Limb (tissue), 2 donors: Measurements from ENCODE around the gene LTBP1.
"Not testable (repeated sequence)": the region's sequence is repeated elsewhere in the genome, so short reads cannot be mapped to it uniquely, and the experiment has no call there.

Source experiments
- DNase-seq, 2 donors: peaks; one replicate each; pipeline ENCODE4 v3.0.0-alpha.2; 2016; ENCODE audit errors: extremely low spot score in 2 of 2

LTBP1 gene

GRCh38 chr2:33219850-33220275, 273.1 kb downstream of the LTBP1 start:
- DNase-seq: no peak

DNA sequence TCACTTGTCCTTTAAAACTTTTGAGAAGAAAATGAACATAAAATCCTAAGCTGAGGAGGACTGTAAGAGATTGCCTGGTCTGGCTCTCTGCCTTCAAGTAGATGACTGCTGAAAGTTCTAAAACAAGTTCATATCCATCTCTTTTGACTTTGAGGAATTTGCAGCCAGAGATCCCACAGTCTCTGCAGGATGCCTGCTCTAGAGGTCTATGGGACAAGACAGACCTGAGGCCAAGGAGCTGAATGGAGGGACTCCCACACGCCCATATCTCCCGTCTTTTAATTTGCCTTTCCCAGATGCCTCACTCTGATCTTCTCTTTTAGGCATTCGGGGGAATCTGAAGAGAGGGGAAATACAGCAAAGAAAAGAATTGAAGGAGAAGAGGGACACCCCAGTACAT, 273.8 kb downstream of the LTBP1 start:
- DNase-seq: no peak

DNA sequence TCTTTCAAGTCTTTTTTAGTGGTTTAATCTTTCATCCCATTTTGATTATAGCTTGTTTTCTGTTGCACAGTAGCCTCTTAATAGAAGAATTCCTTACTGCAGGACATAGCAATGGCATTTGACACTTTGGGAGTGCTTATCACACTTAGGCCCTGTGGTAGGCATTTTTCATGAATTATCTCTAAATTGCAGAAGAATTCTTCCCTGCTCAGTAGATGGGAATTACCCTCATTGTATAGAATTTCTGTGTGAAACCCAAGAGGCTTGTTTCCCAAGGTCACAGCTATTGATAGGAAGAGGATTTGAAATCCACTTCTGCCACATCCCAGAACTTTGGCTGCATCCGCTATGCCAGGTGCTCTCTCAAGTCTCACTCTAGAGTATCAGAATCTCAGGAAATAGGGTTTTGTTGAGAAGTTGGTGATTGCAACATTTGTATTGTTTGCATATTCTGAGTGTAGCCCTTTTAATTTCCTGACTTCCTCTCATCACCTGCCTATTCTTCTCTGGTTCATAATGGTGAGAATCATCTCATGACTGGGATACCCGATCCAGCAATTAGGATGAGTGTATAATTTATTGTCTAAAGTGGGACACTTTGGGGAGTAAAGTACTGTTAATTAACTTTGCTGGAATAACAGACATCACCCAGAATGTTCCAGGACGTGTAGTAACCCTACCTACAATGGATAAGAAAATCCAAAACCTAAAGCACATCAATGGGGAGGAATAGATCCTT, 274.5 kb downstream of the LTBP1 start:
- DNase-seq: no peak

DNA sequence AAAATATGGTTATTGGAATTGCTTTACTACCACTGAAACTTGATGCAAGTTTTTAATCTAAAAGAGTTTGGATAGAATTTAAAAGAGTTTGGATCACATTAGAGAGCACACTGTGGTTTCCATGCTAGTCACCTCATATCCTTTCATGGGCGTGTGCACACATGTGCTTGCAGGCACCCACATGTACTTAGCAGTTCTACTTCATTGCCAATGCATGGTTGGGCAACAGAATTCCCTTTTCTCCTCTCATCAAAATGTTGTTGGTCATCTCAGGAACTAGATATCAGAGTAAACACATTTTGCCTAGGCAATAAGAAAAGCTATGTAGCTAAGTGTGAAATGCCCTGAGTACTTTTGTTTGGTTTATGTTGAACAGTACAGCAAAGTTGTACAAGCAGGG, 275.6 kb downstream of the LTBP1 start:
- no peak for DNase-seq

DNA sequence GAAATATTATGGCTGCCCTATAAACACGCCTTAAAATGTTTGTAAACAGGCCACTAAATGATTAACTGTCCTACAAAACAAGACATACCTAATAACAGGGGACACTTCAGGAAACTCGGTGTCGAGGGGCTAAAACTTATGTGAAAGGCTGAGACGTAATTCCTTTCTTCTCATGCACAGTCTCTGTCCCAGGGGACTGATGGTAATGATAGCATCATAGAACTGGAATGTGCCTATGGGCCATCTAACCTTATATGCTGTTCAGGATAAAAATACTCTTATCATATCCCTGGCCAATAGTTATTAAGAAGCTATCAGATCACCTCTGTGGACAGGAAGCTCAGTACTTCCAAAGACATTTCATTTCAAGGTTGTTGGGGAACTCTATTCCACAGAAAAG, 277.1 kb downstream of the LTBP1 start:
- no peak for DNase-seq

GRCh38 chr2:33225350-33225749, 278.6 kb downstream of the LTBP1 start:
- DNase-seq: no peak

- no peak for DNase-seq
Measured at GRCh38 chr2:33226546-33226945, 279.8 kb downstream of the LTBP1 start.

DNA sequence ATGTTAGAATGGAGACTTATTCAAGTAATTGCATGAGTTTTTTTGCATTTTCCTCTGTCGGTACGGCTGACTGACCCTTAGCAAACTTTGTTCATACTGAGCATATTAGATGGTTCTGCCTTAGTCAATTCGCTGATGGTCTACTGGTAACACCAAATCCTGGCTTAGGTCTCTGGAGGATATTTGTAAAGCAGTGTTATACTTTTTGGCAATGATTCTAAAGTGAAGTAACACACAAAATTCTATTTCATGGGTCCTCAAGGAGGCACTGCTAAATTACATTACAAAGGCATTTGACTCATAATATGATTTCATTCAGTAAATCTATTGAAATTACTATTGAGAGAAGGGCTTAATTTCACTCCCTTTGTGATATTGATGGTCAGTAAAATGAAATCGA, 282.9 kb downstream of the LTBP1 start:
- no peak for DNase-seq

- no peak for DNase-seq
Measured at GRCh38 chr2:33230195-33230594, 283.4 kb downstream of the LTBP1 start.

DNA sequence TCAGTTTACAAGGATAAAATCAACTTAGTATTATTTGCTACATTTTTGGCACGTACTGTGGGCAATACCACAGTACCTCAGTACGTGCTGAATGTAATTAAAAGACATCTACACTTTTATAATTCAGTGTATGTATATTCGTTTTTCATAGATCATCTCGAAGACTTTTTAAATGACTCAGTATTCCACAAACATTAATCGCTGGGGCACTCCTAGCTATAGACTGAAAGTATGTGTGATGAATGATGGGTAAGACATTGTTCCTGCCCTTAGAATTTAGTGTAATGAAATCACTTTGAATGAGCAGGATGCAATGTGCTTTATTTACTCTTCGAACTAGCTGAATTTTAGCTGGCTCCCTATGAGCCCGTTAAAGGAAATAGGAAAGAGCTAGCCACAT, 284.1 kb downstream of the LTBP1 start:
- no peak for DNase-seq

DNA sequence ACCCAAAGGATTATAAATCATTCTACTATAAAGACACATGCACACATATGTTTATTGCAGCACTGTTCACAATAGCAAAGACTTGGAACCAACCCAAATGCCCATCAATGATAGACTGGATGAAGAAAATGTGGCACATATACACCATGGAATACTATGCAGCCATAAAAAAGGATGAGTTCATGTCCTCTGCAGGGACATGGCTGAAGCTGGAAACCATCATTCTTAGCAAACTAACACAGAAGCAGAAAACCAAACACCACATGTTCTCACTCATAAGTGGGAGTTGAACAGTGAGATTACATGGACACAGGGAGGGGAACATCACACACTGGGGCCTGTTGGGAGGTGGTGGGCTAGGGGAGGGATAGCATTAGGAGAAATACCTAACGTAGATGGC, 288.8 kb downstream of the LTBP1 start:
- not testable (repeated sequence) for DNase-seq

DNA sequence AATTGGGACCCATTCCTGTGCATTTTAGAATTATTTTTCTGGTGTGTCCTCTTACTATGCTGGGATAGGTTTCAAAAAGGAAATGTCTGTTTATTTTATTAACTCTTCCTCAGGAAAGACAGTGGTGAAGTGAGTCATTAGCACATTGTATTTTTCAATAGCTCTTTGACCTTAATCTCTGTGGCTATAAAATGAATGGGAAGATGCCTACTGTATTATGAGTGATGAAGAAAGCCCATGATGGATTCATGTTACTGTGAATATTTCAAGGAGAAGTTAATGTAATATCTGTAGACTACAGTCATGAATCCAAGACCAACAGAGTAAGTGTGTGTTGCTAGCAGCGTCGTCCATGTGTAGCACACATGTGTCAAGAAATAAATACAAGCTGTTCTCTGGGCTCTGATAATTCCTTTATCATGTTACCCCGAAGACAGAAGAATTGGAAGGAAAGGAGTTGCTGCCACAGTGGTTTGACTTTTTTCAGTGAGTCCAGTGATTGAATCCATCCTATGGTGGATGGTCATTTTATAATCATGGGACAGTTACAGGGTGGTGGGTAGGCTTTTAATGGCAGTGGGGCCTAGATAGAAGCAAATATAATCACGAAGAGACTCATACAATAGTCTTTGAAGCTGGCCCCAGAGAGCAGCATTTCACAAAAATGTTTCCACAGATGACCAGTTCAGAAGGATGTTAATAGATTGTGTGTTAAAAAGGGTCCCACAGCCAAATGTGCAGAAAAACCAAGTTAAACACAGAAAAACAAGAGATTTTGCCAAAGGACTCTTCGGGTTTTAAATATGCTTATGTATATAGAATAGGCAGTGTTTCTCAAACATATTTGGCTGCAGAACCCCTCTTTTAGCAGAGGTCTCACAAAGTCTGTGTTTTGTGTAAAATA, 290.0 kb downstream of the LTBP1 start:
- no peak for DNase-seq

- DNase-seq: no peak
Measured at GRCh38 chr2:33238111-33238510, 291.4 kb downstream of the LTBP1 start.

DNA sequence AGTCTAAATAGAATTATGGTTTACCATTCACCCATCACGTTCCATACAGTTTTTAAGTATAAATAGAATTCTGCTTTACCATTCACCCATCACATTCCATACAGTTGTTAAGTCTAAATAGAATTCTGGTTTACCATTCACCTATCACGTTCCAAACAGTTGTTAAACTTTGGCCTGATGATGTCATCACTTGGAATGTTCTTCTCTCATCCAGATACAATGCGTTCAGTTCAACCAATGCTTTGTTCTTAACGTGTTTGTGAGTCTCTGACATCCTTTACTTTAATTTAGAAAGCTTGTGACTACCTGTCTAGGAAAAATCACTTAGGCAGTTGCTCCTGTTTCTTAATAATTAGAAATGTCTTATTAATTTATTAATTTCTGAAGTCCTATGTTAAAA, 293.4 kb downstream of the LTBP1 start:
- DNase-seq: no peak

DNA sequence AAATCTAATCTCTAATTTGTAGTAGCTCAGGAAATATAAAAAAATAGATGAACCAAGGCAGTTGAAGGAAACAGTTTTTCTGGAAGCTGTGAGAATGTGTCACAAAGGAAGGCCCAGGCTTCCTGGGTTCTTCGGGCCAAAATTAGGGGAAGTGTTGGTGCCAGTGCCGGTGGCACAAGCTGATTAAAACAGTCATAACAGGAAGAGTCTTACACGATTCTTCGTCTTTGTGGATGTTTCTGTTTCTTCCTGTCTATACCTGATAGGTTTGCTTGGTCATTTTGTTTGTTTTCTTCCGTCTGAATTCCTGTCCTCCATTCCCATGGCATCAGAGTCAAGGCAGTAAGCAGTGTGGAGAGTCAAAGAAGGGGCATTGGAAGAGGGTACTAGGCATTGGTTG, 294.3 kb downstream of the LTBP1 start:
- no peak for DNase-seq

DNA sequence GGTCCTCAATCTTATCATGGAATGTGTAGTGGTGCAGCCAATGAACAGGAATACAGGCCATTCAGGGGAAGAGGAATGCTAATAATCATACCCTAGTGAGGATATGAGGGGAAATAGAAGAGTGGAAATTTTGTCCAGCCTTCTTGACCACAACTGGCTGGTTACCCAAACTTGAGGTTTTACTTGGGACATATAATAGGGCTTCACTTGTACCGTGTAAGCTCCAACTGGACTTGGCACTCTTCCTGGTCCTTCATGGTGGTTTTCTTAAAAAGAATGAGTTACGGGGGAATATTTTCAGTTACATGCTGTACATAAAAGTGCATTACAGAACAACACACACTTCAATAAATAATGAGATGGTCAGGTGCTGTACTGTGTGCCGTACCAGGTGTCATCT, 294.8 kb downstream of the LTBP1 start:
- DNase-seq: peak in 1 of 2 donors; percentile 48

- no peak for DNase-seq
Measured at GRCh38 chr2:33242845-33243244, 296.1 kb downstream of the LTBP1 start.

GRCh38 chr2:33246432-33246831, 299.7 kb downstream of the LTBP1 start:
- DNase-seq: no peak

DNA sequence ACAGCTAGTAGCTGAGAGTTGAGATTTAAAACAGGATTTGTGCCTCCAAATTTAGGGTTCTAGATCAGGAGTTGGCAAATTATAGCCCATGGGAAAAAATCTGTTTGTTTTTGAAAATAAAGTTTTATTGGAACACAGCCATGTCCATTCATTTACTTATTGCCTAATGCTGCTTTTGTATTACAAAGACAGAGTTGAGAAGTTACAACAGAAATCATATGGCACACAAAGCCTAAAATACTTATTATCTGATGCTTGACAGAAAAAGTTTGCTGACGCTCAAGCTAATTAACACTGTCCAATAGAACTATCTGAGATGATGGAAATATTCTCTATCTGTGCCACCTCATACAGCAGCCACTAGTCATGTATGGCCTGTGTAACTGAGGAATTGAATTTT, 300.6 kb downstream of the LTBP1 start:
- DNase-seq: no peak

- DNase-seq: no peak
Measured at GRCh38 chr2:33250417-33251029, 303.8 kb downstream of the LTBP1 start.

GRCh38 chr2:33256162-33256755, 309.5 kb downstream of the LTBP1 start:
- no peak for DNase-seq

DNA sequence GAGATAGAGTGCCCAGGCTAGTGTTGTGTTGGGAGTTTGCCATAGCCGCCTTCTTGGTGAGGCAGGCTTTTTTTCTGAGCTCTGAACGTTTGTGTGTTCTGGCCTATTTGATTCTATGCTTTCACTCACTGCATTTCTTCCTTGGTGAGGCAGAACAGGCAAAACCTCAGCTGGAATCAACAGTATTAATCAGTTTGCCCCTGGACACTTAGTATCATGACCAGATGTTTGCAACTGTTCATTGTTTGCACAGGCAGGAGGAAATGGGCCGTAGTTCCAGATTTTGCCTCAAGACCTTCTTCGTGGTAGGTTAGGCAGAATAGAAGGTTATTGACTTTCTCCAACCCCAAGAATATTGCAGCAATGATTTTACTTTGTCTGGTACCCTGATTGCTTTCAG, 311.6 kb downstream of the LTBP1 start:
- DNase-seq: no peak
